Measurements from ENCODE around the gene RGS9BP. TPM values are rescaled to one million over a fixed set of nuclear protein-coding genes. Genes with fewer than 3 reads are reported as not detected.

Gene RGS9BP
- total RNA-seq, 2 donors from 2014 or later = 0.39 TPM; not detected in 1

DNA sequence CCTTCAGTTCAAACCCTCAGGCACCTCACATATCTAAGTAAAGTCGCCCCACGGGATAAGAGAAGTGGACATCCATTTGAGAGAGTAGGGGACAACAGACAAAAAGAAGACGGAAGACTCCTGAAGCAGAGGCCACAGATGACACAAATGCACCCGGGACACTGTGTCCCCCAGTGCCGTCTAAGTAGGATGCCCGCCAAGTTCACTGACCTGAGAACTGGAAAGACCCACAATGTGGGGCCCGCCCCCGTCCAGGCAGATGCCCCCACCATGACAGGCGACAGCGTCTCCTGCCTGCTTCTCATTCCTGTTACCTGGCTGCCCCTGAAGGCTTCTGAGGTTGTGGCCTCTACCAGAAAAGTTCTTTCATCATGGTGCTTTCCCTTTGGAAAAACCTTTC is 17.6 kb upstream of the RGS9BP start:
- Mint-ChIP-seq H3K9me3 (no peaks in the 10 kb centered on the region), H3K36me3 (no peaks in the 10 kb centered on the region), H3K27ac (no peak overlapping the region)
- DNase-seq (ENCODE audit: low spot score in 2 of 2) (no peak), ATAC-seq (no peak)

- Mint-ChIP-seq H3K9me3 (no peaks in the 10 kb centered on the region), H3K36me3 (no peaks in the 10 kb centered on the region), H3K27ac (no peak overlapping the region)
- DNase-seq (ENCODE audit: low spot score in 2 of 2) (no peak), ATAC-seq (no peak)
Measured at GRCh38 chr19:32658527-32658926, 17.1 kb upstream of the RGS9BP start.

- no peak for ATAC-seq
Measured at GRCh38 chr19:32661318-32661717, 14.3 kb upstream of the RGS9BP start.

DNA sequence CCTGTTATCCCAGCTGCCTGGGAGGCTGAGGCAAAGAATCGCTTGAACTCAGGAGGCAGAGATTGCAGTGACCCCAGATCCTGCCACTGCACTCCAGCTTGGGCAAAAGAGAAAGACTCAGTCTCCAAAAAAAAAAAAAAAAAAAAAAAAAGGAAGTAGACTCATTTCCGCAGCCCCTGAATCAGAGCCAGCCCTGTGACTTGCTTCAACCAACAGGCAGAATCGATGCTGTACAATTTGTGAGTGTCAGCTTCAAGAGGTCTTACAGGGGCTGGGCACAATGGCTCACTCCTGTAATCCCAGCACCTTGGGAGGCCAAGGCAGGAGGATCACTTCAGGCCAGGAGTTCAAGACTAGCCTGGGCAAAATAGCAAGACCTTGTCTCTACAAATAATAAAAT is 13.5 kb upstream of the RGS9BP start:
- Mint-ChIP-seq H3K27ac (no peak overlapping the region), H3K9me3 (no peaks in the 10 kb centered on the region), H3K36me3 (no peaks in the 10 kb centered on the region)
- ATAC-seq (peak in 1 of 2 donors; percentile 83), DNase-seq (ENCODE audit: low spot score in 2 of 2) (no peak)

More at GRCh38 chr19:32661318-32661717, 14.3 kb upstream of the RGS9BP start:
- no peaks in the 10 kb centered on the region for H3K36me3 Mint-ChIP-seq
- no peak for DNase-seq (ENCODE audit: low spot score in 2 of 2)
- no peak overlapping the region for H3K27ac Mint-ChIP-seq
- H3K9me3 Mint-ChIP-seq = no peaks in the 10 kb centered on the region

- no peak for DNase-seq (ENCODE audit: low spot score in 2 of 2)
- Mint-ChIP-seq H3K27ac (no peak overlapping the region), H3K36me3 (no peaks in the 10 kb centered on the region), H3K9me3 (no peaks in the 10 kb centered on the region)
- no peak for ATAC-seq
Measured at GRCh38 chr19:32666084-32666483, 9.6 kb upstream of the RGS9BP start.

GRCh38 chr19:32669310-32669709 is 6.3 kb upstream of the RGS9BP start:
- ATAC-seq (no peak), DNase-seq (ENCODE audit: low spot score in 2 of 2) (no peak)
- no peaks in the 10 kb centered on the region for H3K9me3 Mint-ChIP-seq
- peaks cover 0 to 4% of the 10 kb centered on the region in 2 donors for H3K36me3 Mint-ChIP-seq
- H3K27ac Mint-ChIP-seq = no peak overlapping the region

- ATAC-seq = no peak
- Mint-ChIP-seq H3K36me3 (peaks cover 0 to 5% of the 10 kb centered on the region in 2 donors), H3K9me3 (no peaks in the 10 kb centered on the region), H3K27ac (no peak overlapping the region)
- DNase-seq (ENCODE audit: low spot score in 2 of 2) = no peak
Measured at GRCh38 chr19:32671883-32672593, 3.6 kb upstream of the RGS9BP start.

GRCh38 chr19:32672841-32673240 is 2.8 kb upstream of the RGS9BP start:
- H3K36me3 Mint-ChIP-seq = peaks cover 0 to 5% of the 10 kb centered on the region in 2 donors
- no peak for ATAC-seq
- H3K9me3 Mint-ChIP-seq = no peaks in the 10 kb centered on the region
- H3K27ac Mint-ChIP-seq = no peak overlapping the region
- no peak for DNase-seq (ENCODE audit: low spot score in 2 of 2)

GRCh38 chr19:32673573-32673972 is 2.1 kb upstream of the RGS9BP start:
- peaks cover 0 to 5% of the 10 kb centered on the region in 2 donors for H3K36me3 Mint-ChIP-seq
- ATAC-seq (no peak), DNase-seq (ENCODE audit: low spot score in 2 of 2) (no peak)
- H3K27ac Mint-ChIP-seq = peak overlapping the region in 1 of 2 donors; percentile 37
- no peaks in the 10 kb centered on the region for H3K9me3 Mint-ChIP-seq

GRCh38 chr19:32674153-32674930 is 1.3 kb upstream of the RGS9BP start:
- DNase-seq (ENCODE audit: low spot score in 2 of 2) (no peak), ATAC-seq (no peak)
- Mint-ChIP-seq H3K36me3 (peaks cover 0 to 5% of the 10 kb centered on the region in 2 donors), H3K9me3 (no peaks in the 10 kb centered on the region), H3K27ac (peak overlapping the region; percentile 66 to 91)

- ATAC-seq (peak; percentile 96 to 98), DNase-seq (ENCODE audit: low spot score in 2 of 2) (peak; percentile 98 to 99)
- no peaks in the 10 kb centered on the region for H3K9me3 Mint-ChIP-seq
- peaks cover 0 to 5% of the 10 kb centered on the region in 2 donors for H3K36me3 Mint-ChIP-seq
- peak within 1 kb of the TSS; percentile 66 to 91 for H3K27ac Mint-ChIP-seq
Measured at GRCh38 chr19:32674931-32675719, 523 bp upstream of the RGS9BP start, which contains the start of gene ANKRD27. Gene ANKRD27 (minus strand): TSS chr19:32675180. CDS start chr19:32659015, 16,165 bp downstream.

- no peak overlapping the region for H3K27ac Mint-ChIP-seq
- DNase-seq (ENCODE audit: low spot score in 2 of 2) = peak in 1 of 2 donors; percentile 29
- ATAC-seq = no peak
- H3K9me3 Mint-ChIP-seq = no peaks in the 10 kb centered on the region
- peaks cover 0 to 5% of the 10 kb centered on the region in 2 donors for H3K36me3 Mint-ChIP-seq
Measured at GRCh38 chr19:32676186-32676894, 692 bp downstream of the RGS9BP start.

- Mint-ChIP-seq H3K36me3 (peaks cover 0 to 5% of the 10 kb centered on the region in 2 donors), H3K9me3 (no peaks in the 10 kb centered on the region), H3K27ac (no peak overlapping the region)
- DNase-seq (ENCODE audit: low spot score in 2 of 2) = no peak
- no peak for ATAC-seq
Measured at GRCh38 chr19:32676895-32677359, 1.3 kb downstream of the RGS9BP start.

DNA sequence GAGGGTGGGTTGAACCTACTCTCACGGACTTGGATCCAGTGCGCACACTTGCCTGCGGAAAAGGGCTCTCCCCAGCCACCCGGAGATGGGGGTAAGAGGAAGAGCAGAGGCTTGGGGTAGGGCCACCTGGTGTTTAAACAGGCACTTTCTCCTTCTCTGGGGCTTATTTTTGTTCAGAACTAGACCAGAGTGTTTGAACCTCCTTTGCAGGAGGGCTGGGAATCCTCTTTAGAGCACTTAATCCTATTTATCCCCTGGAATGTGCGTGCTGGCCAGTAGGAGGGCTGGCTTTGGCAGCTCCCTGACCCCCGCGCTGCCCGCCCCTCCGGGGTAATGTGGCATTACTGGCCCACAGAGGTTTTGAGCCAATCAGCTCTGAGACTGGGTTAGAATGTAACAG is 2.0 kb downstream of the RGS9BP start:
- DNase-seq (ENCODE audit: low spot score in 2 of 2) (no peak), ATAC-seq (no peak)
- Mint-ChIP-seq H3K9me3 (no peaks in the 10 kb centered on the region), H3K27ac (no peak overlapping the region), H3K36me3 (peaks cover 0 to 5% of the 10 kb centered on the region in 2 donors)

DNA sequence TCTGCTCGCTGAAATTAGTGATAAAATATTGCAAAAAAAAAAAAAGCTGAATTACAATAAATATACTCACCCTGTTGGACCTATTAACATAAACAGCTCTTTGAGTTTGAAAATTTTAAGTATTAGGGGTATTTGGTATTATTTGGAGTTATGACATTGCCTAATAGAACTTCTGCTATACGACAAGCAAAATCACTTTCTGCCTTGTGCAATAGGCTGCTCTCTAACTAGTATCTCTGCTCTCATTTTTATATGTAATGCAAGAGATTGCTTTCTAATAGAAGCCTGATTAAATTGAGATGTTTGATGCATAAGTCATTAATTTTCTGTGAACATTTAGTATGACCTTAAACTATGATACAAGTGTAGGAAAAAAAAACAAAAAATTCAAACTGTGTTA is 5.3 kb downstream of the RGS9BP start:
- no peak for ATAC-seq
- DNase-seq (ENCODE audit: low spot score in 2 of 2) = no peak
- Mint-ChIP-seq H3K9me3 (no peaks in the 10 kb centered on the region), H3K27ac (no peak overlapping the region), H3K36me3 (no peaks in the 10 kb centered on the region)

- Mint-ChIP-seq H3K9me3 (no peaks in the 10 kb centered on the region), H3K36me3 (peaks cover 0 to 4% of the 10 kb centered on the region in 2 donors), H3K27ac (no peak overlapping the region)
- ATAC-seq = no peak
- DNase-seq (ENCODE audit: low spot score in 2 of 2) = no peak
Measured at GRCh38 chr19:32682317-32682716, 6.7 kb downstream of the RGS9BP start.
